Muscle layer of colon (tissue), 2 donors: ENCODE results near the gene P2RY8.
"Not testable (repeated sequence)": the region's sequence is repeated elsewhere in the genome, so short reads cannot be mapped to it uniquely, and the experiment has no call there.

Source experiments
- H3K27ac ChIP-seq: one replicate; pipeline ENCODE4 v1.7.0; 2013; ENCODE audit warnings: low read depth, mild to moderate bottlenecking, low read length, moderate library complexity
- H3K27me3 ChIP-seq, 2 donors: one replicate each; pipeline ENCODE4 v1.7.0; 2013; ENCODE audit warnings: low read length in 2 of 2, mild to moderate bottlenecking in 2 of 2; ENCODE audit not compliant: insufficient read depth in 2 of 2, control insufficient read depth in 1 of 2
- H3K36me3 ChIP-seq: one replicate; pipeline ENCODE4 v1.7.0; 2013; ENCODE audit warnings: mild to moderate bottlenecking, low read length; ENCODE audit not compliant: insufficient read depth
- H3K4me1 ChIP-seq: one replicate; pipeline ENCODE4 v1.7.0; 2013; ENCODE audit warnings: mild to moderate bottlenecking, low read length; ENCODE audit not compliant: insufficient read depth
- H3K4me3 ChIP-seq, 2 donors: one replicate each; pipeline ENCODE4 v1.7.0; 2013; ENCODE audit warnings: low read length in 2 of 2, low read depth in 1 of 2, mild to moderate bottlenecking in 1 of 2, moderate library complexity in 1 of 2
- H3K9ac ChIP-seq: one replicate; pipeline ENCODE4 v1.7.0; 2013; ENCODE audit warnings: low read length
- H3K9me3 ChIP-seq: one replicate; pipeline ENCODE4 v1.7.0; 2013; ENCODE audit warnings: mild to moderate bottlenecking, low read length
- donor health status: abdominal sarcoma.
- donor health status: Adenocarcinoma of cecum.

The P2RY8 gene

GRCh38 chrX:1564077-1564476, 27.1 kb upstream of the P2RY8 start:
- H3K27ac ChIP-seq, H3K9me3 ChIP-seq, H3K4me1 ChIP-seq, H3K27me3 ChIP-seq, H3K9ac ChIP-seq, H3K36me3 ChIP-seq, H3K4me3 ChIP-seq: not testable (repeated sequence)

- no peak overlapping the region for H3K9ac ChIP-seq
- no peaks in the 10 kb centered on the region for H3K9me3 ChIP-seq
- H3K4me1 ChIP-seq, result no peaks in the 10 kb centered on the region
- no peak overlapping the region for H3K4me3 ChIP-seq
- no peak overlapping the region for H3K27ac ChIP-seq
- H3K36me3 ChIP-seq, result no peaks in the 10 kb centered on the region
- H3K27me3 ChIP-seq, result no peaks in the 10 kb centered on the region
Observed at GRCh38 chrX:1561164-1561563, 24.2 kb upstream of the P2RY8 start.

- Histone ChIP-seq H3K36me3 (no peaks in the 10 kb centered on the region), H3K9me3 (no peaks in the 10 kb centered on the region), H3K4me3 (no peak overlapping the region), H3K27me3 (no peaks in the 10 kb centered on the region), H3K4me1 (no peaks in the 10 kb centered on the region), H3K9ac (no peak overlapping the region), H3K27ac (no peak overlapping the region)
Observed at GRCh38 chrX:1558761-1559468, 21.9 kb upstream of the P2RY8 start.

DNA sequence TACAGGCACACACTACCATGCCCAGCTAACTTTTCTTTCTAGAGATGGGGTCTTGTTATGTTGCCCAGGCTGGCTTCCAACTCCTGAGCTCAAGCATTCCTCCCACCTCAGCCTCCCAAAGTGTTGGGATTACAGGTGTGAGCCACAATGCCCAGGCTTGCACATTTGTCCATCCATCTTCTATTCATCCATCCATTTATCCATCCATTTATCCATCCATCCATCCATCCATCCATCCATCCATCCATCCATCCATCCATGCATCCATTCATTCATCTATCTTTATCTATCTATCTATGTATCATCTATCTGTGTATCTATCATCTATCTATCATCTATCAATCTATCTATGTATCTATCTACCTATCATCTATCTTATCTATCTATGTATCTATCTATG, 20.5 kb upstream of the P2RY8 start:
- H3K27ac ChIP-seq, H3K4me1 ChIP-seq, H3K4me3 ChIP-seq, H3K27me3 ChIP-seq, H3K9me3 ChIP-seq, H3K36me3 ChIP-seq, H3K9ac ChIP-seq: not testable (repeated sequence)

GRCh38 chrX:1555370-1555769, 18.4 kb upstream of the P2RY8 start:
- no peak overlapping the region for H3K4me3 ChIP-seq
- no peaks in the 10 kb centered on the region for H3K36me3 ChIP-seq
- H3K9me3 ChIP-seq, result no peaks in the 10 kb centered on the region
- H3K4me1 ChIP-seq, result no peaks in the 10 kb centered on the region
- no peak overlapping the region for H3K9ac ChIP-seq
- no peak overlapping the region for H3K27ac ChIP-seq
- no peaks in the 10 kb centered on the region for H3K27me3 ChIP-seq

DNA sequence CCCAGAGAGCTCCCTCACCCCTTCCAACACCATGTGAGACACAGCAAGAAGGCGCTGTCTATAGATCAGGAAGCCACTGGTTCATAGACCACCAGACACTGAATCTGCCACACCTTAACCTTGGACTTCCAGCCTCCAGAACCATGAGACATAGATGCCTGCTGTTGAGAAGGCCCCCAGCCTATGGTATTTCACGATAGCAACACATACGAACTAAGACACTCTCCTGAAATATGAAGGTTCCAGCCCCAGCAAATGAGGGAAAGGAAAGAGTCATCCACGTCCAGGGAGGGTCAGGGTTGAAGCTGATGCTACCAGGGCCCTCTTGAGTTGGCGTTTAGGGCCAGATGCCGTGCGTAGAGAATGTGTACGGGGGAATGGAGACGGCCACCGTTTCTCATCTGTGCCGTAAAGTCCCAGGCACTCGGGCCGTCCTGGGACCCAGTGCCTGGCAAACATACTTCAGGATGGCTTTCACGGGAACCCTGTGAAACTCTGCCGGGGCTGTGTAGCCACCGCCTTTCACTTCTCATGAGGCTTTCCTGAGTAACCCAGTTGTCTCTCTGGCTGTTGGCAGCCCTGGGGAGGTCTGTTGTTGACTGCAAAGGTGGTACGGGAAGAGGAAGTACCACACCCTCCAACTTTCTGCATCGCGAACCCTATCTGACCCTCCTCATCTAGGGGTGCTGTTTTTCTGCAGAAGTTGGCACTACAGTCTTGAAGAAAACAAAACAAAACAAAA, 17.7 kb upstream of the P2RY8 start:
- Histone ChIP-seq H3K4me1 (no peaks in the 10 kb centered on the region), H3K9me3 (no peaks in the 10 kb centered on the region), H3K27me3 (no peaks in the 10 kb centered on the region), H3K27ac (no peak overlapping the region), H3K9ac (no peak overlapping the region), H3K36me3 (no peaks in the 10 kb centered on the region), H3K4me3 (no peak overlapping the region)

- Histone ChIP-seq H3K9me3 (no peaks in the 10 kb centered on the region), H3K27ac (no peak overlapping the region), H3K9ac (no peak overlapping the region), H3K4me3 (no peak overlapping the region), H3K36me3 (no peaks in the 10 kb centered on the region), H3K4me1 (no peaks in the 10 kb centered on the region), H3K27me3 (no peaks in the 10 kb centered on the region)
Observed at GRCh38 chrX:1551959-1552546, 15.1 kb upstream of the P2RY8 start.

DNA sequence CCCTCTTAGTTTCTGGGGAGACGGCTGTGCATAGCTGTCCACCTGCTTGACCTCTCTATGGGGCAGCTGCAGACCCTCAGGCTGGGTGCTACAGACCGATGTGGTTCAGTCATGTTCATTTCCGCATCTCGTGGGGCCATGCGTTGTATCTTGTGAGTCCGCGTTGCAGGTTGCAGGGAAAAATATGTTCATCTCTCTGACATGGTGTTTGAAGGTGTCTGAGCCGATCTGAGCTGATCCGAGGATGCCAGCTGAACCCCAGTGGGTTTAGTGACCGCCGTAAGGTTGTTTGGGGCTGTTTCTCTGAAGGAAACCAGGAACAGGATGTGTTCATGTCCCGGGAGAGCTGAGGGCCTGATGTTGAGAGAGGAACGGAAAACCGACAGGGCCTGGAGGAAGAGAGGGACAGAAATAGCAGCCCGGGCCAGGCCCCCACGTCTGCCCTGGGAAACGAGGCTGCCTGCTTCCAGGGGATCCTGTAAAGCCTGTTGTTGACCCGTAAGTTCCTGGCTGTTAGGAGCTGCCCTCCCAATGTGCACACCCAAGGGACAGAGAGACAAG, 9.8 kb upstream of the P2RY8 start:
- Histone ChIP-seq H3K27me3 (no peaks in the 10 kb centered on the region), H3K4me1 (no peaks in the 10 kb centered on the region), H3K4me3 (no peak overlapping the region), H3K36me3 (no peaks in the 10 kb centered on the region), H3K9me3 (no peaks in the 10 kb centered on the region), H3K27ac (no peak overlapping the region), H3K9ac (no peak overlapping the region)

GRCh38 chrX:1545776-1546408, 8.9 kb upstream of the P2RY8 start:
- Histone ChIP-seq H3K4me1 (no peaks in the 10 kb centered on the region), H3K9ac (no peak overlapping the region), H3K9me3 (no peaks in the 10 kb centered on the region), H3K36me3 (no peaks in the 10 kb centered on the region), H3K27ac (no peak overlapping the region), H3K27me3 (no peaks in the 10 kb centered on the region), H3K4me3 (no peak overlapping the region)

DNA sequence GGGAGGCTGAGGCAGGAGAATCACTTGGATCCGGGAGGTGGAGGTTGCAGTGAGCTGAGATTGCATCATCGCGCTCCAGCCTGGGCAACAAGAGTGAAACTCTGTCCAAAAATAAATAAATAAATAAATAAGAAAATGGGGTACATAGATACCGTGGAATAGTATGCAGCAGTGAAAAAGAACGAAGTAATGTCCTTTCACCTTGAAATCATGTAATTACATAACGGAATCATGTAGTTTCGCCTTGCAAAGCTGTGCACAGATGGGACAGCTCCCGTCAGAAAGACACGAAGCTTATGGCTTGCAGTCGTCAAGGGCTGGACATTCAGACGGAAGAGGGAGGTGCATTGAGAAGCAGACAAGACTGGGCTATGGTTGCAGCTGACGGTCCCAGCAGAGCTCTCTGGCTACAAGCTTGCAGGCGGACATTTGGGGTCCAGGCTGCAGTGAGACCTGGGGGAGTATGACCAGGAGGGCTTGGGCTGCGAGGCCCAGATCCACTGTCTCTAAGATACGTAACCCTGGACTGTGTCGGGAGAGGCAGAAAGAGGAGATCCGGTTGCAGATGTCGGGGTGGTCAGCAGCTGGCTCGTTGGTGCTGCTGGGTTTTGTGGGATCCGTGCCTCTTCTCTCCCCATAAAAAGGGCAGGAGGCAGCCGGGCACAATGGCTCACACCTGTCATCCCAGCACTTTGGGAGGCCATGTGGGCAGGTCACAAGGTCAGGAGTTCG, 6.2 kb upstream of the P2RY8 start:
- no peak overlapping the region for H3K27ac ChIP-seq
- no peak overlapping the region for H3K4me3 ChIP-seq
- no peaks in the 10 kb centered on the region for H3K9me3 ChIP-seq
- no peak overlapping the region for H3K9ac ChIP-seq
- H3K4me1 ChIP-seq, result no peaks in the 10 kb centered on the region
- H3K36me3 ChIP-seq, result no peaks in the 10 kb centered on the region
- H3K27me3 ChIP-seq, result no peaks in the 10 kb centered on the region

DNA sequence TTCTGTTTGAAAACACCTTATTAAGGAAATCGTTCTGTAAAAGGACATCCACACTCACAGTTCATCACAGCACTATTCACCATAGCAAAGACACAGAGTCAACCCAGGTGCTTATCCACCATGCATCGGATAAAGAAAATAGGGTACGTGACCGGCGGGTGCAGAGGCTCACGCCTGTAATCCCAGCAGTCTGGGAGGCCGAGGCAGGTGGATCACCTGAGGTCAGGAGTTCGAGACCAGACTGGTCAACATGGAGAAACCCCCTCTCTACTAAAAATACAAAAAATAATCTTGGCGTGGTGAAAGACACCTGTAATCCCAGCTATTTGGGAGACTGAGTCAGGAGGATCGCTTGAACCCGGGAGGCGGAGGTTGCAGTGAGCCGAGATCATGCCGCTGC, 2.2 kb upstream of the P2RY8 start:
- not testable (repeated sequence) for H3K27me3 ChIP-seq, H3K9me3 ChIP-seq, H3K27ac ChIP-seq, H3K4me1 ChIP-seq, H3K36me3 ChIP-seq, H3K4me3 ChIP-seq, H3K9ac ChIP-seq
